WTC11 (cell line): Measurements from ENCODE around the gene PXK. TPM values are rescaled to one million over a fixed set of nuclear protein-coding genes. Genes with fewer than 3 reads are reported as not detected.
A peak's percentile ranks its signal among the peaks of the same experiment; 100 is the strongest.

Source experiments
- ATAC-seq: fragments of 200-7000 bp; cut with Tn5 transposase; 2 replicates; pipeline ENCODE4 v1.10.0; 2021; ENCODE audit warnings: mild to moderate bottlenecking, moderate library complexity
- CTCF ChIA-PET: fragments of 300-600 bp; sonication (Branson Sonifier 250); formaldehyde crosslinking; loops from one replicate; lab custom pipeline; 2021; ENCODE audit warnings: antibody characterized with exemption; lab: Charles Lee
- POLR2A ChIA-PET: fragments of 350-600 bp; sonication (Branson Sonifier 250); formaldehyde crosslinking; loops from one replicate; lab custom pipeline; 2021; ENCODE audit warnings: antibody characterized with exemption; lab: Charles Lee
- DNase-seq: peaks from one replicate; pipeline ENCODE4 v3.0.0; 2021; ENCODE audit warnings: low spot score
- H3K27ac Mint-ChIP-seq: 2 replicates; pipeline ENCODE4 v1.8.0; 2021; ENCODE audit warnings: mixed read lengths
- H3K27me3 Mint-ChIP-seq: 2 replicates; pipeline ENCODE4 v1.8.0; 2021; ENCODE audit warnings: low read depth, mild to moderate bottlenecking, moderate library complexity, mixed read lengths
- H3K36me3 Mint-ChIP-seq: 2 replicates; pipeline ENCODE4 v1.8.0; 2021; ENCODE audit warnings: mixed read lengths
- H3K4me1 Mint-ChIP-seq: 2 replicates; pipeline ENCODE4 v1.8.0; 2022; ENCODE audit warnings: mixed read lengths
- H3K4me3 Mint-ChIP-seq: 2 replicates; pipeline ENCODE4 v1.8.0; 2021; ENCODE audit warnings: mild to moderate bottlenecking, moderate library complexity, mixed read lengths
- H3K9me3 Mint-ChIP-seq: 2 replicates; pipeline ENCODE4 v1.8.0; 2021; ENCODE audit warnings: mixed read lengths
- AR ChIP-seq: fragments of 250-450 bp; sonication (Bioruptor Pico); IDR thresholded peaks from 2 replicates; pipeline ENCODE4 v1.9.0; 2021; ENCODE audit warnings: mild to moderate bottlenecking
- CREB1 ChIP-seq: sonication (generic); formaldehyde crosslinking; IDR thresholded peaks from 2 replicates; pipeline ENCODE4 v1.8.0; 2023; ENCODE audit warnings: mild to moderate bottlenecking, missing genetic modification reagents
- CREM ChIP-seq: sonication (generic); formaldehyde crosslinking; IDR thresholded peaks from 2 replicates; pipeline ENCODE4 v1.8.1; 2022; ENCODE audit warnings: mild to moderate bottlenecking, missing genetic modification reagents, moderate library complexity
- EMX1 ChIP-seq: fragments of 250-450 bp; sonication (Bioruptor Pico); IDR thresholded peaks from 2 replicates; pipeline ENCODE4 v1.8.0; 2021; ENCODE audit warnings: mild to moderate bottlenecking
- ERG ChIP-seq: fragments of 250-450 bp; sonication (Bioruptor Pico); IDR thresholded peaks from 2 replicates; pipeline ENCODE4 v1.8.0; 2021; ENCODE audit warnings: mild to moderate bottlenecking
- GRHL2 ChIP-seq: fragments of 250-450 bp; sonication (Bioruptor Pico); IDR thresholded peaks from 2 replicates; pipeline ENCODE4 v1.8.0; 2022; ENCODE audit warnings: mild to moderate bottlenecking, moderate library complexity; ENCODE audit not compliant: insufficient replicate concordance, severe bottlenecking
- HMGA2 ChIP-seq: fragments of 250-450 bp; sonication (Bioruptor Pico); IDR thresholded peaks from 2 replicates; pipeline ENCODE4 v1.4.0; 2021; ENCODE audit warnings: mild to moderate bottlenecking, moderate library complexity
- IRF2 ChIP-seq: sonication (generic); formaldehyde crosslinking; IDR thresholded peaks from 2 replicates; pipeline ENCODE4 v1.8.0; 2022; ENCODE audit warnings: low read depth, missing genetic modification reagents, borderline replicate concordance
- PREB ChIP-seq: sonication (generic); formaldehyde crosslinking; IDR thresholded peaks from 2 replicates; pipeline ENCODE4 v1.8.1; 2022; ENCODE audit warnings: mild to moderate bottlenecking, missing genetic modification reagents, moderate library complexity, borderline replicate concordance
- SP1 ChIP-seq: sonication (generic); formaldehyde crosslinking; conservative IDR thresholded peaks from 2 replicates; pipeline ENCODE4 v1.8.1; 2022; ENCODE audit warnings: missing genetic modification reagents
- ZBTB21 ChIP-seq: sonication (generic); formaldehyde crosslinking; IDR thresholded peaks from 2 replicates; pipeline ENCODE4 v1.8.1; 2023; ENCODE audit warnings: mild to moderate bottlenecking, missing genetic modification reagents, borderline replicate concordance
- ZNF219 ChIP-seq: sonication (generic); formaldehyde crosslinking; IDR thresholded peaks from 2 replicates; pipeline ENCODE4 v1.8.0; 2023; ENCODE audit warnings: missing genetic modification reagents, mild to moderate bottlenecking, borderline replicate concordance
- ZNF416 ChIP-seq: fragments of 250-450 bp; sonication (Bioruptor Pico); IDR thresholded peaks from 2 replicates; pipeline ENCODE4 v1.9.0; 2021; ENCODE audit warnings: mild to moderate bottlenecking, inconsistent platforms
- ZNF512 ChIP-seq: sonication (generic); formaldehyde crosslinking; IDR thresholded peaks from 2 replicates; pipeline ENCODE4 v1.8.1; 2022; ENCODE audit warnings: missing genetic modification reagents, borderline replicate concordance
- total RNA-seq: library from RNA; stranded (reverse); gene quantifications from 3 replicates; pipeline ENCODE4 v1.2.3, GENCODE V29; 2021
- TF ChIP-seq, protein P1 (sequence below): fragments of 250-450 bp; sonication (Bioruptor Pico); IDR thresholded peaks from 2 replicates; pipeline ENCODE4 v1.9.0; 2021; ENCODE audit warnings: mild to moderate bottlenecking
- TF ChIP-seq, protein P2 (sequence below): fragments of 250-450 bp; sonication (Bioruptor Pico); IDR thresholded peaks from 2 replicates; pipeline ENCODE4 v2.1.2; 2022; ENCODE audit warnings: mild to moderate bottlenecking, moderate library complexity
- TF ChIP-seq, protein P3 (sequence below): sonication (generic); formaldehyde crosslinking; IDR thresholded peaks from 2 replicates; pipeline ENCODE4 v1.8.1; 2022; ENCODE audit warnings: low read depth, mild to moderate bottlenecking, moderate library complexity, missing genetic modification reagents, borderline replicate concordance
- TF ChIP-seq, protein P4 (sequence below): sonication (generic); formaldehyde crosslinking; IDR thresholded peaks from 2 replicates; pipeline ENCODE4 v1.8.1; 2023; ENCODE audit warnings: mild to moderate bottlenecking, missing genetic modification reagents, moderate library complexity

Gene PXK
- total RNA-seq, 1 experiment from 2014 or later = 9.4 TPM

DNA sequence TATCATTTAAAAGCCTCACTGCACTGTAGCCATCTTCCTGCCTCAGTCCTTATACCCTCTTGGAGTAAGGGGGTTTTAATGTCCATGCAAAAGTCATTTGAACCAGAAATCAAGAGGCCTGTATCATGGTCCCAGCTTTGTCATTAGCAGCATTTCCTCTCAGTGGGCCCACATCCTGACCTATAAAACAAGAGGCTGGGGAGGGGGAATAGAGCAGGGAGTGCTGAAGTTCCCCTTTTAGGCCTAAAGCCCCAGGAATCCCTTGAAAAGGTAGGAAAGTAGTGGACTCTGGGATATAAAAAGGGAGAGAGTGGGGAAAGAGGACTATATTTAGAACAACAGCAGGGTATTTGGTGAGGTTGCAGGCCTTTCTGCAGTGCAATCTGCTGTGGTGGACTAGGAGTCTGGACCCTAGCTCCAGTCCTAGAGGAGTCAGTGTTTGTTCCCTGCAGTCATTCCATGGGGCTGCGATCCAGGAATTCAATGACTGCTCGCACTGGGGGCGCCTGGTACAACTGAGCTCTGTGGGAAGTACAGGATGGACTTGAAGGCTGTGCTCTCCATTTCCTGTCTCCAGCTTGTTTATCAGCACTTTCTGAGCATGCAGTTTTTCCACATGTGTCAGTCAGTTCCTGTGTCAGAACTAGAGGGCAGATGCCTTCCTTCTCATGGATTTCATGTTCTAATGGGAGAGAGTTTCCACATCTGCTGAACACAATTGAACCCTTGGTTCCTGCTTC, 54.1 kb downstream of the PXK start:
- Mint-ChIP-seq H3K4me1 (peaks cover 34% of the 10 kb centered on the region), H3K4me3 (no peak overlapping the region), H3K27me3 (no peaks in the 10 kb centered on the region), H3K36me3 (no peaks in the 10 kb centered on the region), H3K27ac (peak overlapping the region; percentile 1; the same call in 1 of the 2 replicates), H3K9me3 (no peaks in the 10 kb centered on the region)
- TF ChIP-seq, protein P1, sequence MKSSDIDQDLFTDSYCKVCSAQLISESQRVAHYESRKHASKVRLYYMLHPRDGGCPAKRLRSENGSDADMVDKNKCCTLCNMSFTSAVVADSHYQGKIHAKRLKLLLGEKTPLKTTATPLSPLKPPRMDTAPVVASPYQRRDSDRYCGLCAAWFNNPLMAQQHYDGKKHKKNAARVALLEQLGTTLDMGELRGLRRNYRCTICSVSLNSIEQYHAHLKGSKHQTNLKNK (CRISPR knock-in tag) = no peak
- TF ChIP-seq ZNF512 (CRISPR knock-in tag) = no peak
- TF ChIP-seq PREB (CRISPR knock-in tag) = no peak
- no peak for TF ChIP-seq ZNF219 (CRISPR knock-in tag)
- no peak for TF ChIP-seq EMX1
- no peak for TF ChIP-seq HMGA2
- no peak for TF ChIP-seq ERG
- no peak for TF ChIP-seq CREB1 (CRISPR knock-in tag)
- no peak for TF ChIP-seq ZNF416
- TF ChIP-seq, protein P2, sequence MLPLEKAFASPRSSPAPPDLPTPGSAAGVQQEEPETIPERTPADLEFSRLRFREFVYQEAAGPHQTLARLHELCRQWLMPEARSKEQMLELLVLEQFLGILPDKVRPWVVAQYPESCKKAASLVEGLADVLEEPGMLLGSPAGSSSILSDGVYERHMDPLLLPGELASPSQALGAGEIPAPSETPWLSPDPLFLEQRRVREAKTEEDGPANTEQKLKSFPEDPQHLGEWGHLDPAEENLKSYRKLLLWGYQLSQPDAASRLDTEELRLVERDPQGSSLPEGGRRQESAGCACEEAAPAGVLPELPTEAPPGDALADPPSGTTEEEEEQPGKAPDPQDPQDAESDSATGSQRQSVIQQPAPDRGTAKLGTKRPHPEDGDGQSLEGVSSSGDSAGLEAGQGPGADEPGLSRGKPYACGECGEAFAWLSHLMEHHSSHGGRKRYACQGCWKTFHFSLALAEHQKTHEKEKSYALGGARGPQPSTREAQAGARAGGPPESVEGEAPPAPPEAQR = no peak
- TF ChIP-seq, protein P3, sequence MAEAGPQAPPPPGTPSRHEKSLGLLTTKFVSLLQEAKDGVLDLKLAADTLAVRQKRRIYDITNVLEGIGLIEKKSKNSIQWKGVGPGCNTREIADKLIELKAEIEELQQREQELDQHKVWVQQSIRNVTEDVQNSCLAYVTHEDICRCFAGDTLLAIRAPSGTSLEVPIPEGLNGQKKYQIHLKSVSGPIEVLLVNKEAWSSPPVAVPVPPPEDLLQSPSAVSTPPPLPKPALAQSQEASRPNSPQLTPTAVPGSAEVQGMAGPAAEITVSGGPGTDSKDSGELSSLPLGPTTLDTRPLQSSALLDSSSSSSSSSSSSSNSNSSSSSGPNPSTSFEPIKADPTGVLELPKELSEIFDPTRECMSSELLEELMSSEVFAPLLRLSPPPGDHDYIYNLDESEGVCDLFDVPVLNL (CRISPR knock-in tag) = no peak
- no peak for TF ChIP-seq CREM (CRISPR knock-in tag)
- no peak for TF ChIP-seq IRF2 (CRISPR knock-in tag)
- TF ChIP-seq ZBTB21 (CRISPR knock-in tag) = no peak
- TF ChIP-seq SP1 = no peak
- TF ChIP-seq, protein P4, sequence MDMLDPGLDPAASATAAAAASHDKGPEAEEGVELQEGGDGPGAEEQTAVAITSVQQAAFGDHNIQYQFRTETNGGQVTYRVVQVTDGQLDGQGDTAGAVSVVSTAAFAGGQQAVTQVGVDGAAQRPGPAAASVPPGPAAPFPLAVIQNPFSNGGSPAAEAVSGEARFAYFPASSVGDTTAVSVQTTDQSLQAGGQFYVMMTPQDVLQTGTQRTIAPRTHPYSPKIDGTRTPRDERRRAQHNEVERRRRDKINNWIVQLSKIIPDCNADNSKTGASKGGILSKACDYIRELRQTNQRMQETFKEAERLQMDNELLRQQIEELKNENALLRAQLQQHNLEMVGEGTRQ (CRISPR knock-in tag) = no peak
- no peak for TF ChIP-seq AR (CRISPR knock-in tag)
- no peak for TF ChIP-seq GRHL2
- POLR2A ChIA-PET = interaction anchor here (0.7 kb wide), 1 partner anchor 211 kb away, joined by 10 read pairs; no protein-coding TSS in a partner anchor
- ATAC-seq (peak; percentile 75), DNase-seq (no peak)
- CTCF ChIA-PET = interaction anchor here (0.6 to 1.0 kb wide), 4 partner anchors 8 to 209 kb away, joined by 3 to 5 read pairs (median 3); no protein-coding TSS in a partner anchor
